ENCODE data around the gene IGSF9B.

- TF ChIP-seq CTCF (IDR thresholded peaks at IDR 0.05) (no peak), POLR2A (IDR thresholded peaks at IDR 0.05) (no peak)
These were observed 43.0 kb downstream of the IGSF9B start for GRCh38 chr11:133913761-133914160.

Measured in heart left ventricle (tissue), 13 donors.